ENCODE results near the gene DLG5.

The DLG5 gene

DNA sequence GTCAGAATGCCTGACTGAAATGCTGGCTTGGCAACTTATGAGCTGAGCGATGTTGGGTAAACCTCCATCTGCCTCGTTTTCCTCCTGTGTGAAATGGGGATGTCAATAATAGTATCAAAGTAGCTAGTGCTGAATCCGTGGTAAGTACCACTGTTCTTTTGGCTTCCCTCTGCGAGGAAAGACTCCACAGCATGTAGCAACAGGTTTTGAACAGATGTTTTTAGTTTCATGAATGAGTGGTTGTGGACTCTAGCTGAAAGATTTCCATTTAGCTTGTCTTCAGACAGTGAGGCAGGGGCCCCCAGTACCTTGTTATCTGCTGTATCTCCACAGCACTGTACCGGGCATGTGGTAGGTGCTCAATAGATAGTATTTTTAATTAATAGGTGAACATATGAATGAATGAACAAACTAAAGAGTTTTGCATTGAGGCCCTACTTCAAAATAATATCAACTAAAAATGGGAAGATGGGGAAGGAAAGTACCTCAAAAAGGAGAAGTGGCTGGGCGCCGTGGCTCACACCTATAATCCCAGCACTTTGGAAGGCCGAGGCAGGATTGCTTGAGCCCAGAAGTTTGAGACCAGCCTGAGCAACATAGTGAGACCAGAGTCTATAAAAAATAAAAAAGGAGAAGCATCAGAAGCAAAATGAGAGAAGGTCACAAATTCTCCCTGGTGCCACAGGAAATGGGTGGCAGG, 5.6 kb upstream of the DLG5 start:
- no peak overlapping the region for H3K9ac ChIP-seq (ENCODE audit: low read depth, low read length)
- no peaks in the 10 kb centered on the region for H3K9me3 ChIP-seq (ENCODE audit: control insufficient read depth, insufficient read depth, low read length)
- peaks cover 13% of the 10 kb centered on the region for H3K4me1 ChIP-seq (ENCODE audit: insufficient read depth, low read length)
- peaks cover 3% of the 10 kb centered on the region; the same call in 1 of the 2 replicates for H3K36me3 ChIP-seq (ENCODE audit: insufficient read depth, low read length)

DNA sequence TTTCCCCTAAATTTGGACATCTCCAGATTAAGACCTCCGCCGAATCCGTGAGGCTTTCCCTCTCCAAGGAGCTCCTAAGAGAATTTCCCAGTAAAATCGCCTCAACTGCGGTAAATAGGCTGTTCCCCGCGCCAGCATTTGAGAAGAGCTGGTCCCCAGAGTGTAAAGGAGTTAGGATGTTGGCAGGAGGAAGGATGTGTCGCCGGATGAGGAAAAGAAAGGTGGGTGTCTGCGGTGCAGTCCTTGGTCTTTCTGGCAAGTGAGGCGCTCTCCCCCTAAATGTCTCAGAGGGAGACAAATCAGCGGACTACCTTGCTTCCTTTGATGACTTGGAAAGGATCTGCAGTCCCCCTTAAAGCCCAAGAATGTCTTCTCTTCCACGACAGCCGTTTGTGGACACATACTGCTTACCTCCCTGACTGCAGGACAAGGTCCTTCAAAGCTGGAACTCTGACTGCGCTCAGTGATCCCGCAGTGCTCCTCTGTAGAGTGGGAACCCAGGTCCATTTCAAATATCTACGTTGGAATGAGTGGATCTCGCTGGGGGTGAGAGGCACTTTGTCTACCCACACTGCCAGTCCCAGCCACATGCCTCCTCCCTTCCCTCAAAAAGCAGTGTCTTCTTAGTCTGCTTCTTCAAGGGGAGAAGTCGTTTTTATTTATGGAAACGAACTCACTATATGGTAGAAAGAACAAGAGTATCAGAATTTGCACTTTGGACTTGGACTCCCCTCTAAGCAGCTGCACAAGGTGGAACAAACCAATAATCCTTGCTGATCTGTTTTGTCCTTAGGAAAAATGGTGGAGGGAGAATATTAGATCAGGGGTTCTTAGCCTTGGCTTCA, 1.1 kb upstream of the DLG5 start:
- Histone ChIP-seq H3K4me1 (ENCODE audit: insufficient read depth, low read length) (peaks cover 20% of the 10 kb centered on the region), H3K36me3 (ENCODE audit: insufficient read depth, low read length) (peaks cover 3% of the 10 kb centered on the region; the same call in 1 of the 2 replicates), H3K9ac (ENCODE audit: low read depth, low read length) (peak overlapping the region; percentile 93), H3K9me3 (ENCODE audit: control insufficient read depth, insufficient read depth, low read length) (no peaks in the 10 kb centered on the region)

DNA sequence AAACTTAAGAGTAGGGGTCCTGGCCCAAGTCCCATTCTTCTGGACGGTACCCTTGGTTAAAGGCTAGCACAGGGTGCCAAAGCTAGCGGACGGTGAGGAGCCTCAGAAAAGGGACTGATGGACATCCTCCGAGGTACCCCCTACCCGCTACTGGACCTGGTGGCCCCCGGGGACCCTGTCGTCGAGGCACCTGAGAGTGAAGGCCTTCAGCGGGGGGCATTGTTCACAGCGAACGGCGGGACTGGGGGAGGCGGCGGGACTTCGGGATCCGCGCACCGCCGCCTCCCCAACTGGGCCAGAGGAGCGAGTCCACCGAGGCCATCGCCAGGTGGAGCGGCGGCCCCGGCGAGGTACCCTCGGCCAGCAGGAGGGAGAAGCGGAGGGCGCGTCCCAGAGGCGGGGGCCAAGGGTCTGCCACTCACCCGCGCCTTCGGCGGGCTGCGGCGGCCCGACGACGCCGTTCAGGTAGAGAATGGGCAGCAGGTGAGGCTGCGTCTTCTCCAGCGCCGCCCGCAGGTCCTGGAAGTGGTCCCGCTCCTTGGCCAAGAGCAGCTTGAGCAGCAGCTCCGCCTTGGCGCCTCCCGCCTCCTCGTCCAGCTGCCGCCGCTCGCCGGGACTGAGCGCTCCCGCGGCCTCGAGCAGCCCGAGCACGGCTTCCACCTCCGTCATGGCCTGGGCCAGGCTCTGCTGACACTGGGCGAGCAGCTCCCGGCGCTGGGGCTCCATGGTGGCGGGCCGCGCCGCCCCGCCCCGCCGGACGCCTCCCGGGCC, 575 bp downstream of the DLG5 start:
- peak overlapping the region; percentile 93 for H3K9ac ChIP-seq (ENCODE audit: low read depth, low read length)
- H3K4me1 ChIP-seq (ENCODE audit: insufficient read depth, low read length), result peaks cover 31% of the 10 kb centered on the region
- H3K36me3 ChIP-seq (ENCODE audit: insufficient read depth, low read length), result peaks cover 7% of the 10 kb centered on the region; the same call in 1 of the 2 replicates
- no peaks in the 10 kb centered on the region for H3K9me3 ChIP-seq (ENCODE audit: control insufficient read depth, insufficient read depth, low read length)

DNA sequence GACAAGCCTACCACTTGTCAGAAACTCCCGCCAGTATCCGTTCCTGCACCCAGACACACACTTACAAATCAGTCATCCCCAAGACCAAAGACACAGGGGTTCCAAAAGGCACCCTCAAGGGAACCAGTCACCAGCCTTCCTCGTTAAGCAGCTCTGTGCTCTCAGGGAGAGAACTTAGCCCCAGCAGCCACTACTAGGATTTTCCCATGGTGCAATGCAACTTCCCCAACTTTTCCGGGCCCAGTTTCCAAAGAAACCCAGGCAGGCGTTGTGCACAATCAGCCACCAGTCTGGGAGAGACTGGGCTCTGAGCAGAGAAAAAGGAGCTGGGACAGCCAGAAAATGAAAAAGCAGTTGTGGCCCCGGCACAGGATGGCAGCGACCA, 1.2 kb downstream of the DLG5 start:
- H3K4me1 ChIP-seq (ENCODE audit: insufficient read depth, low read length), result peaks cover 34% of the 10 kb centered on the region
- no peaks in the 10 kb centered on the region for H3K9me3 ChIP-seq (ENCODE audit: control insufficient read depth, insufficient read depth, low read length)
- H3K9ac ChIP-seq (ENCODE audit: low read depth, low read length), result peak overlapping the region; percentile 93
- peaks cover 7% of the 10 kb centered on the region; the same call in 1 of the 2 replicates for H3K36me3 ChIP-seq (ENCODE audit: insufficient read depth, low read length)

DNA sequence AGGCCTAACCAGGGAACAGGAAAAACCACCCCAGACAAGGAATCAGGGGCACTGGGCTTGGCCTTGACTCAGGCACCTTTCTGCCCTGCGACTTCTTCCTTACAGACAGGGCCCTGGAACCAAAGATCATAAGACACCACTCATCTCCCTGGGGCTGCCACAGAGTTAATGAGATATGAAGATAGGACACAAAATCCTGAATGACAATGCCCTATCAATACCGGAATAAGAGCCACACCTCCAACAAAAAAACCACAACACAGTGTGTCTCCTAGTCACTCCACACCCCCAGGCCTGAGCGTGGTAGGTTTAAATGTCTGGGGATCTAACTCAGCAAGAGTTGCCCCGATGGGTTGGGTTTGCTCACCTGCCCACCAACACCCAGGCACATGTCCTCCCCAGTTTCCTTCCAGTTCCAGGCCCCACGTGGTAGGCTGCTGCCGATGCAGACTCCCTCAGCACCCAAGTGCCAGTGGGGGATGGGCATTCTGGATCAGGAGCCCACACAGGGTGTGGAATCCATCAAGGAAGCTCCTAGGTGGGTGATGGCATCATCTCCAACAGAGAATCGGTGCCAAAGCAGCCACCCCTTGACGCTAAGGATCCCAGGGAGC, 3.9 kb downstream of the DLG5 start:
- Histone ChIP-seq H3K9ac (ENCODE audit: low read depth, low read length) (no peak overlapping the region), H3K4me1 (ENCODE audit: insufficient read depth, low read length) (peaks cover 43% of the 10 kb centered on the region), H3K36me3 (ENCODE audit: insufficient read depth, low read length) (peaks cover 4% of the 10 kb centered on the region; the same call in 1 of the 2 replicates), H3K9me3 (ENCODE audit: control insufficient read depth, insufficient read depth, low read length) (no peaks in the 10 kb centered on the region)

DNA sequence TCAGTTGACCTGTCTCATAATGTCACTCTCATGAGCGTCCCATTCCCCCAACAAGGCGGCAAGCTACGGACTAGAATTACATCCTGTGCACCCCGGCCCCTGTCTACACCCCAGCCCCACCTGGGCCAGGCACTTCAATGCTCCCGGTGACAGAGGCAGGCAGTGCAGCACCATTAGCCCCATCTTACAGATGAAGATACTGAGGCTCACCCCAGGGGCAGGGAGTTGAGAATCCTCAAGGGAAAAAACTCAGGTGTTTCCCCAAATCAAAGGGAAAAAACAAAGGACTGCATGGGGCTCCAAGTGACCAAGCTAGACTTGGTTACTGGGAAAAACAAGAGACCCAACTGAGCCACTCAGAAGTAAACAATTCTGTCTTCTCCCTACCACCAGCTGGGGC, 4.5 kb downstream of the DLG5 start:
- Histone ChIP-seq H3K36me3 (ENCODE audit: insufficient read depth, low read length) (peaks cover 4% of the 10 kb centered on the region; the same call in 1 of the 2 replicates), H3K4me1 (ENCODE audit: insufficient read depth, low read length) (peaks cover 40% of the 10 kb centered on the region), H3K9me3 (ENCODE audit: control insufficient read depth, insufficient read depth, low read length) (no peaks in the 10 kb centered on the region), H3K9ac (ENCODE audit: low read depth, low read length) (no peak overlapping the region)

DNA sequence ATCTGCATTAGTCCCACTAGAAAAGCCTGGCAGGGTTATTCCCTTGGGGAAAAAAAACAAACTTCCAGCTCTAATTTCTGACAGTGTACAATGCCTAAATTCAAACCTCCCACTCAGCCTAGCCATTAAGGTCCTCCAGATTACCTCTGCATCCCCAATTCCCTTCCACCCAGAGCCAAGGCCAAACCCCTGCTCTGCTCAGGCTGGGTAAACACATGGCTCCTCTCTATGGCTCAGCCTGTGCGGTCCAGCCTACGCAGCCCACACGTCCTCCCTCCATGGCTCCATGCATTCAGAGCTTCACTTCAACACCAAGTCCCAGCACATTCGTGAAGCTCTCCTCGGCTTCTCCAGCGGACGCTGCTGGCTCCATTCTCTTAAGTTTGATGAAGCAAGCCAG, 5.2 kb downstream of the DLG5 start:
- Histone ChIP-seq H3K36me3 (ENCODE audit: insufficient read depth, low read length) (peaks cover 4% of the 10 kb centered on the region; the same call in 1 of the 2 replicates), H3K9ac (ENCODE audit: low read depth, low read length) (no peak overlapping the region), H3K4me1 (ENCODE audit: insufficient read depth, low read length) (peaks cover 40% of the 10 kb centered on the region), H3K9me3 (ENCODE audit: control insufficient read depth, insufficient read depth, low read length) (no peaks in the 10 kb centered on the region)

DNA sequence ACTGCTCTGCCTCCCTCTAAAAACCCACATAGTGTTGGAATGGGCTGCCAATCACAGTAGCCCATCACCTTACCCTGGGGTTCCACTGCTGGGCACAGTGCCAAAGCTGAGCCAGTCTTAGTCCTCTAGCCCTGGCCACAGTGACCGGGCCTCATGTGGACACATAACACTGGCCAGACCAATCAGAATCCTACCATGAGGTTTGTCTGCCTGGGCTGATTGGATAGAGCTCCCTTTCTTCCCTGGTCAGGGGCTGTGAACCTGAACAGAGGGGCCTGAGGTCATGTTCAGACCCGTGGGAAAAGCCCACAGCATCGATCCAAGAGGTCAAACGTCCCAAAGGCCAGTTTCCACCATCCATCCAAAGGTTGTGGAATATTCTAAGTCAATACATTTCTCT, 6.1 kb downstream of the DLG5 start:
- peaks cover 4% of the 10 kb centered on the region; the same call in 1 of the 2 replicates for H3K36me3 ChIP-seq (ENCODE audit: insufficient read depth, low read length)
- H3K9me3 ChIP-seq (ENCODE audit: control insufficient read depth, insufficient read depth, low read length), result no peaks in the 10 kb centered on the region
- H3K9ac ChIP-seq (ENCODE audit: low read depth, low read length), result no peak overlapping the region
- H3K4me1 ChIP-seq (ENCODE audit: insufficient read depth, low read length), result peaks cover 40% of the 10 kb centered on the region

DNA sequence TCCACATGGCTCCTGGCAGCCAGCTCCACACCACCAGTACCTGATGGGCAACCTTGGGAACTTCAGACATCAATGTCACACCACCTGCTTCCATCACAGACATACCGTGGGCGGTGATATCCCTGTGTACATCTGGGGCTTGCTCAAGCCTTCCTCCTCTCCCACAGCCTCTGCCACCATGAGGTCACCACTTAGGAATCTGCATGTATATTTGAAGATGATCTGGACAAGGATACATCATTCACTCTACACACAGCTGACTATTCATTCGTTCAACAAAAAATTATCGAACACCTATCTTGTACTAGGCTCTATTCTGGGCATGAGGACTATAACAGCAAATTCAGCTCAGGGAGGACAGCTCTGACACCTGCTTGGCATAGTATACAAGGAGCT, 6.8 kb downstream of the DLG5 start:
- H3K9ac ChIP-seq (ENCODE audit: low read depth, low read length), result no peak overlapping the region
- no peaks in the 10 kb centered on the region for H3K9me3 ChIP-seq (ENCODE audit: control insufficient read depth, insufficient read depth, low read length)
- H3K36me3 ChIP-seq (ENCODE audit: insufficient read depth, low read length), result peaks cover 4% of the 10 kb centered on the region; the same call in 1 of the 2 replicates
- peaks cover 38% of the 10 kb centered on the region for H3K4me1 ChIP-seq (ENCODE audit: insufficient read depth, low read length)

DNA sequence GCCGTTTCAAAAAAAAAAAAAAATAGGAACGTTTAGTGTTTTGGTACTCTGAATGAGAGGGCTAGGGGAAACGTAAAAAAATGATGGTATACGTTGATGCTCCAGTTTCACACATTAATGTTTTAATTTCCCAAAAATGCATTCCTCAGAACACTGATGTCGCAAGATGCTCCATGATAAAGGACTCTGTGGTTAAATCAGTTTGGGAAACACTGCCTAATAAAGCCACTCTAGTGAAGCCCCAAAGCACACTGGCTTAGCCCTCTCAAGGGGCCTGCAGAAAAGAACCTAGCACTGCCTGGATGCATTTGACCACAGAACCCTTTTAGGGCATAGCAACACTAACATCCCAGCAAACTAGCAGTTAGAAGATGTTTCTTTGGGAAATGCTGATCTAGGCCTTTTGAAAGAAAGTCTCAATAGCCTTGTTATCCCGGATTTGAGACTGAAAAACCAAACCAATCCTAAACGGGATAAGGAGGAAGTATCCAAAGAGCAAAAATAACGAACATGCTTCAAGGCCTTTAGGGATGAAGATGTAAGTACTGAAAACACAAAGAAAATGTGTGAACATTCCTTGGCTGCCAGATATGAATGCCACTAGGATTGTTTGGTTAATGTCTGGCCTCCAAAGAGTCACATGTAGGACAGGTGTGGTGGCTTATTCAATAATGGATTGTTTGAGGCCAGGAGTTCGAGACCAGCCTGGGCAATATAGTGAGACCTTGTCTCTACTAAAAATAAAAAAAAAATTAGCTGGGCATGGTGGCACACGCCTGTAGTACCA, 11.0 kb downstream of the DLG5 start:
- no peaks in the 10 kb centered on the region for H3K36me3 ChIP-seq (ENCODE audit: insufficient read depth, low read length)
- no peak overlapping the region for H3K9ac ChIP-seq (ENCODE audit: low read depth, low read length)
- H3K4me1 ChIP-seq (ENCODE audit: insufficient read depth, low read length), result peaks cover 14% of the 10 kb centered on the region; the same call in 1 of the 2 replicates
- no peaks in the 10 kb centered on the region for H3K9me3 ChIP-seq (ENCODE audit: control insufficient read depth, insufficient read depth, low read length)

DNA sequence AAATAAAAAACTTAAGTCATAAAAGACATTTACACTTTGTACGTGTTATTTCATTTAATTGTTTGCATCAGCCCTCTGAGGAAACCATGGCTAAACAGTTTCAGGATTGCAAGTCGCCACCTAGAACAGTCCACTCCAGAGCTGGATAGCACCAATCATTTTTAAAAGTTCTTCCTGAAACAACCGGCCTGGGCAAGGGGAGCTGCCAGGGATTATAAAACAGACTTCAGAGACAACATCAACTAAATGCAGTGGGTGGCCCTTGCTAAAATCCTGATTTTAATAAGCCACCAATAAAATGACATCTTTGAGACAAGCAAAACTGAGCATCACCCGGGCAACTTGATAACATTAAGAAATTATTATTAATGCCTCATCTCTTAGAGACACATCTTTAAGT, 13.5 kb downstream of the DLG5 start:
- Histone ChIP-seq H3K9me3 (ENCODE audit: control insufficient read depth, insufficient read depth, low read length) (no peaks in the 10 kb centered on the region), H3K9ac (ENCODE audit: low read depth, low read length) (no peak overlapping the region), H3K36me3 (ENCODE audit: insufficient read depth, low read length) (no peaks in the 10 kb centered on the region), H3K4me1 (ENCODE audit: insufficient read depth, low read length) (peaks cover 3% of the 10 kb centered on the region; the same call in 1 of the 2 replicates)

DNA sequence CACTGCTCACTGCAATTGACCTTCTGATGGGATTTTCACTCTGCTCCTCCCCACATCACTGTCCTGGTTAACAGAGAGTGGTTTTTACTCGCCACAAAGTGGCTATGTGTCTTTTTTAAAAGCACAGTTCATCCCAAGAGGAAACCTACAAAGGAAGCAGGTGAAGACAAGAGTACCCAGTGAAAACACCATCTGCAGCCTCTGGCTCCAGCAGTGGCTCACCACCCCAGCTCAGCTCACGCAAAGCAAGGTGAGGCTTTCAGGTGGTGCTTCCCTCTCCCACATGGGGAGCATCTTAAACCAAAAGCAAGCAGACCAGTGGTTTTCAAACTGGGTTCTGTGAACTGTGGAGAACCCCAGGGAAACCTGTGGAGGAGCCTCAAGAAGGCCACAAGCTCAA, 14.0 kb downstream of the DLG5 start:
- Histone ChIP-seq H3K36me3 (ENCODE audit: insufficient read depth, low read length) (no peaks in the 10 kb centered on the region), H3K9me3 (ENCODE audit: control insufficient read depth, insufficient read depth, low read length) (no peaks in the 10 kb centered on the region), H3K9ac (ENCODE audit: low read depth, low read length) (no peak overlapping the region), H3K4me1 (ENCODE audit: insufficient read depth, low read length) (peaks cover 3% of the 10 kb centered on the region; the same call in 1 of the 2 replicates)

DNA sequence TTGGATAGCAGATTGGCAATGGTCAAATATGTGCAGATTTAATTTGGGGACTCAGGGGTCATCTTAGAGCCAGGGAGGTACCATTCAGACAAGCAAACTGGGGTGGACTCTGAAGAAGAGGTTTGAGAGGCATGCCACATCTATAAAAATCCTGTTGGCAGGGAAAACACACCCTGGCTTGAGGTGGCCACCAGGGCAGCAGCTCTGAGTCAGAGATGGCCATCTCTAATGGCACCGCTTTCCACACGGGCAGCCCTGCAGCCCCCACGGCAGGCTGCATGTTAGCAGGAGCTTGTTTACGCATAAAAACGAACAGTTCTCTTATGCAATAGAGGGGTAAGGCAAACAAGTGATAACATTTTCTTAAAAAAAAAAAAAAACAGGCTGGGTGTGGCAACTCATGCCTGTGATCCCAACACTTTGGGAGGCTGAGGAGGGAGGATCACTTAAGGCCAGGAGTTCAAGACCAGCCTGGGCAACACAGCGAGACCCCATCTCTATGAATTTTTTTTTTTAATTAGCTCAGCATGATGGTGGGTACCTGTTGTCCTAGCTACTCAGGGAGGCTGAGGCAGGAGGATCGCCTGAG, 14.9 kb downstream of the DLG5 start:
- Histone ChIP-seq H3K4me1 (ENCODE audit: insufficient read depth, low read length) (peaks cover 3% of the 10 kb centered on the region; the same call in 1 of the 2 replicates), H3K9me3 (ENCODE audit: control insufficient read depth, insufficient read depth, low read length) (no peaks in the 10 kb centered on the region)

More for the DNA sequence above, 14.9 kb downstream of the DLG5 start:
- Histone ChIP-seq H3K36me3 (ENCODE audit: insufficient read depth, low read length) (no peaks in the 10 kb centered on the region), H3K9ac (ENCODE audit: low read depth, low read length) (no peak overlapping the region)

Measured in ES-I3 (cell line).